K562 (cell line): Measurements from ENCODE around the gene POLR2C. TPM values are rescaled to one million over a fixed set of nuclear protein-coding genes. Genes with fewer than 3 reads are reported as not detected.

Source experiments
- ATF7 ChIP-seq: fragments of 450-650 bp; IDR thresholded peaks from 2 replicates; pipeline ENCODE4 v1.7.1; 2014; ENCODE audit warnings: mild to moderate bottlenecking, moderate library complexity
- CCAR2 ChIP-seq: fragments of 200-400 bp; formaldehyde crosslinking; IDR thresholded peaks from 2 replicates; pipeline ENCODE4 v1.6.1; 2017; ENCODE audit warnings: mild to moderate bottlenecking, low read depth, low read length
- MTA1 ChIP-seq: fragments of 450-650 bp; IDR thresholded peaks from 2 replicates; pipeline ENCODE4 v1.6.1; 2017; ENCODE audit warnings: borderline replicate concordance
- RB1 ChIP-seq: fragments of 450-650 bp; IDR thresholded peaks from 2 replicates; pipeline ENCODE4 v1.6.1; 2017; ENCODE audit warnings: low read depth, mild to moderate bottlenecking
- RUNX1 ChIP-seq: sonication (generic); IDR thresholded peaks from 2 replicates; pipeline ENCODE4 v1.6.1; 2016; ENCODE audit warnings: antibody characterized with exemption, low read depth
- SP2 ChIP-seq: IDR thresholded peaks from 2 replicates; pipeline ENCODE4 v1.6.1; 2011; ENCODE audit warnings: mild to moderate bottlenecking, low read depth, low read length, moderate library complexity; ENCODE audit not compliant: poor library complexity, severe bottlenecking; ENCODE audit errors: extremely low read depth
- TAF1 ChIP-seq: IDR thresholded peaks from 2 replicates; pipeline ENCODE4 v1.6.1; 2011; ENCODE audit warnings: mild to moderate bottlenecking, low read length, moderate library complexity; ENCODE audit not compliant: insufficient read depth, control insufficient read depth, severe bottlenecking; ENCODE audit errors: extremely low read depth
- polyA plus RNA-seq, 8 experiments: library from polyadenylated mRNA; depleted of rRNA in 4 of 8; stranded (reverse) in 5 of 8; unstranded in 3 of 8; fragments of >200 nt; fragmentation: Nextera tagmentation in 2 of 8; fragmentation: Illumina TruSeq in 1 of 8; extraction: Ambion mirVana in 2 of 8; extraction: Trizol in 1 of 8; gene quantifications; 2 replicates each; pipeline versions ENCODE4 v1.2.1 to v1.2.3, GENCODE V29; 2011 to 2014; ENCODE audit warnings: inconsistent platforms in 1 of 8, missing spikeins in 1 of 8
- total RNA-seq, 7 experiments: library from RNA; depleted of rRNA in 6 of 7; stranded (reverse); fragments of >200 nt in 6 of 7; fragmentation: Illumina TruSeq in 2 of 7; extraction: Trizol in 2 of 7; gene quantifications; 2 replicates each; pipeline versions ENCODE4 v1.2.1 to v1.2.3, GENCODE V29; 2011 to 2021; ENCODE audit warnings: low replicate concordance in 1 of 7
- TF ChIP-seq, protein P1 (sequence below): IDR thresholded peaks from 3 replicates; pipeline ENCODE4 v1.6.1; 2011; ENCODE audit warnings: borderline replicate concordance, mild to moderate bottlenecking; ENCODE audit not compliant: insufficient read length, insufficient read depth
- TF ChIP-seq, protein P2 (sequence below): sonication (generic); formaldehyde crosslinking; IDR thresholded peaks from 2 replicates; pipeline ENCODE4 v1.8.1; 2023; ENCODE audit warnings: mild to moderate bottlenecking, missing genetic modification reagents, moderate library complexity

Gene POLR2C
- total and polyA plus RNA-seq, 9 of the 15 experiments (the other 6 are each of a cell fraction or from before 2014, with no cell fraction given): 70.3 to 163 (median 92.3) TPM

DNA sequence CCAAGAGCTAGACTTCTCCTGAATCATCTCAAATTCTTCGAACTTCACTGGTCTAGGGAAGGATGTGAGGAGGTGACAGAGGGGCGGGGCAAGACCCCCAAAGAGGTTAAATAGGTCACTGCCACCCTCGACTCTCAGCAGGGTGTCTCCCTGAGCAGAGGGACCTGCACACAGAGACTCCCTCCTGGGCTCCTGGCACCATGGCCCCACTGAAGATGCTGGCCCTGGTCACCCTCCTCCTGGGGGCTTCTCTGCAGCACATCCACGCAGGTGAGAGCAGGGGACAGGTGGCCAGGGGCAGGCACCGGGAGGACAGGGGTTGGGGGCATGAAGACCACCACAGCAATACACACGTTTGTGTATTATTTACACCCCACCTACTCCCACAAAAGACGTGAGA lies 48.7 kb upstream of the POLR2C start (continued):
- TF ChIP-seq MTA1: no peak
- TF ChIP-seq RB1: no peak
- TF ChIP-seq SP2: no peak
- no peak for TF ChIP-seq CCAR2
- TF ChIP-seq, protein P1, sequence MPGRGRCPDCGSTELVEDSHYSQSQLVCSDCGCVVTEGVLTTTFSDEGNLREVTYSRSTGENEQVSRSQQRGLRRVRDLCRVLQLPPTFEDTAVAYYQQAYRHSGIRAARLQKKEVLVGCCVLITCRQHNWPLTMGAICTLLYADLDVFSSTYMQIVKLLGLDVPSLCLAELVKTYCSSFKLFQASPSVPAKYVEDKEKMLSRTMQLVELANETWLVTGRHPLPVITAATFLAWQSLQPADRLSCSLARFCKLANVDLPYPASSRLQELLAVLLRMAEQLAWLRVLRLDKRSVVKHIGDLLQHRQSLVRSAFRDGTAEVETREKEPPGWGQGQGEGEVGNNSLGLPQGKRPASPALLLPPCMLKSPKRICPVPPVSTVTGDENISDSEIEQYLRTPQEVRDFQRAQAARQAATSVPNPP: no peak
- TF ChIP-seq, protein P2, sequence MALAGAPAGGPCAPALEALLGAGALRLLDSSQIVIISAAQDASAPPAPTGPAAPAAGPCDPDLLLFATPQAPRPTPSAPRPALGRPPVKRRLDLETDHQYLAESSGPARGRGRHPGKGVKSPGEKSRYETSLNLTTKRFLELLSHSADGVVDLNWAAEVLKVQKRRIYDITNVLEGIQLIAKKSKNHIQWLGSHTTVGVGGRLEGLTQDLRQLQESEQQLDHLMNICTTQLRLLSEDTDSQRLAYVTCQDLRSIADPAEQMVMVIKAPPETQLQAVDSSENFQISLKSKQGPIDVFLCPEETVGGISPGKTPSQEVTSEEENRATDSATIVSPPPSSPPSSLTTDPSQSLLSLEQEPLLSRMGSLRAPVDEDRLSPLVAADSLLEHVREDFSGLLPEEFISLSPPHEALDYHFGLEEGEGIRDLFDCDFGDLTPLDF (CRISPR knock-in tag): no peak
- no peak for TF ChIP-seq ATF7
- no peak for TF ChIP-seq RUNX1
- no peak for TF ChIP-seq TAF1
